ENCODE results near the gene CERS2. TPM values are rescaled to one million over a fixed set of nuclear protein-coding genes. Genes with fewer than 3 reads are reported as not detected.
A peak's percentile ranks its signal among the peaks of the same experiment; 100 is the strongest.

The CERS2 gene
- total RNA-seq, 4 donors from 2014 or later, result 74.9 to 191 (median 147) TPM

DNA sequence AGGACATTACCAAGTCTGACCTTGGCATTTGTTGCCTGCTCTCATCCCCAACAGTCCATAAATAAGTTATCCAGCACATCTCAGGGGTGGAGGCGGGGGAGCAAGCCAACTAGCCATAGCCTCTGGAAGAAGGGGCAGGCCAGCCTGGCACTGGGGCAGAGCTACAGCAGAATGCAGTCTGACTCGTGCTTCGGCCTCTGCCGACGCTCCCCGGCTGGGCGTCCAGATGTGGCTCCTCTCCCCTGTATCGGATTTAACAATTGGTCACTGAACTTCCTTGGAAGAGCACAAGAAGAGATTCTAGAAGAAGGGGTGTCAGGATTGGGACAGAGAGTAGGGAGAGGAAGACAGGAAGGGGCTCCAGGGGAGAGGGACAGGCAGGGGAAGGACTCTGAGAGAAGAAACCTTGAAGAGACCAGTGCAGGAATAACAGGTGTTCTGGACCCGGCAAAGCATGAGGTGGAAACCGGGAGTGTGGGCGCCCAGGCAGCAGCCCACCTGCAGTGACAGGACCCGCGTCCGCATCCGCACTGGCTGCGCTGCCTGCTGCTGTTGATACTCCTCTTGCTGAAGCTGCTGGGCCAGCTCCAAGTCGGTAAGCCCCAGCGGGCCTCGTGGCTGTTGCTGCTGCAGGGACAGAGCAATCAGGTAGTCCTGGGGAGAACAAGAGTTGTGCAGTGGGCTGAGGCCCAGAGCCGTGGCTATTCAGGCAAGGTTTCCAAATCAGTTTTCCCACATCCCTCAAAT, 22.7 kb upstream of the CERS2 start:
- Histone ChIP-seq H3K9me3 (no peaks in the 10 kb centered on the region), H3K27me3 (no peaks in the 10 kb centered on the region), H3K27ac (no peak overlapping the region), H3K36me3 (no peaks in the 10 kb centered on the region), H3K4me1 (peaks cover 3 to 7% of the 10 kb centered on the region in 2 donors), H3K4me3 (no peak overlapping the region)
- DNase-seq, result no peak
- TF ChIP-seq POLR2A (IDR thresholded peaks at IDR 0.05), result no peak
- TF ChIP-seq, protein P1, sequence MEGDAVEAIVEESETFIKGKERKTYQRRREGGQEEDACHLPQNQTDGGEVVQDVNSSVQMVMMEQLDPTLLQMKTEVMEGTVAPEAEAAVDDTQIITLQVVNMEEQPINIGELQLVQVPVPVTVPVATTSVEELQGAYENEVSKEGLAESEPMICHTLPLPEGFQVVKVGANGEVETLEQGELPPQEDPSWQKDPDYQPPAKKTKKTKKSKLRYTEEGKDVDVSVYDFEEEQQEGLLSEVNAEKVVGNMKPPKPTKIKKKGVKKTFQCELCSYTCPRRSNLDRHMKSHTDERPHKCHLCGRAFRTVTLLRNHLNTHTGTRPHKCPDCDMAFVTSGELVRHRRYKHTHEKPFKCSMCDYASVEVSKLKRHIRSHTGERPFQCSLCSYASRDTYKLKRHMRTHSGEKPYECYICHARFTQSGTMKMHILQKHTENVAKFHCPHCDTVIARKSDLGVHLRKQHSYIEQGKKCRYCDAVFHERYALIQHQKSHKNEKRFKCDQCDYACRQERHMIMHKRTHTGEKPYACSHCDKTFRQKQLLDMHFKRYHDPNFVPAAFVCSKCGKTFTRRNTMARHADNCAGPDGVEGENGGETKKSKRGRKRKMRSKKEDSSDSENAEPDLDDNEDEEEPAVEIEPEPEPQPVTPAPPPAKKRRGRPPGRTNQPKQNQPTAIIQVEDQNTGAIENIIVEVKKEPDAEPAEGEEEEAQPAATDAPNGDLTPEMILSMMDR (IDR thresholded peaks at IDR 0.05), result no peak
- intact Hi-C loops (cut with DNase I; ENCODE audit: low total_unique reads), result no loop called here

DNA sequence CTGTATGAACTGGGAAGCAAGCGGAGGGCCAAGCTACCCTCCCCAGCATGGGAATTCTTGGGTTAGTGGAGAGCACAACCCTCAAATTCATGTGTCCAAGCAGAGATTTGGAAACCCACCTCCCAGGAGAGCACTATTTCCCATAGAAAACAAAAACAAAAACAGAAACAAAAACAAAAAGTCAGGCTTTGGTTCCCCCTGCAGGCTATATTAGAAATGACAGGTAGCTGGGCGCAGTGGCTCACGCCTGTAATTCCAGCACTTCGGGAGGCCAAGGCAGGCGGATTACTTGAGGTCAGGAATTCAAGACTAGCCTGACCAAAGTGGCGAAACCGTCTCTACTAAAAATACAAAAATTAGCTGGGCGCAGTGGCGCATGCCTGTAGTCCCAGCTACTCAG, 21.3 kb upstream of the CERS2 start:
- Histone ChIP-seq H3K27ac (peak overlapping the region; percentile 83 to 88), H3K9me3 (no peaks in the 10 kb centered on the region), H3K36me3 (no peaks in the 10 kb centered on the region), H3K4me1 (peaks cover 3 to 7% of the 10 kb centered on the region in 2 donors), H3K27me3 (no peaks in the 10 kb centered on the region), H3K4me3 (no peak overlapping the region)
- TF ChIP-seq, protein P1 (IDR thresholded peaks at IDR 0.05), result peak; percentile 78 to 87 (median 83)
- no peak for TF ChIP-seq POLR2A (IDR thresholded peaks at IDR 0.05)
- intact Hi-C loops (cut with DNase I; ENCODE audit: low total_unique reads), result no loop called here
- DNase-seq, result peak; percentile 63

DNA sequence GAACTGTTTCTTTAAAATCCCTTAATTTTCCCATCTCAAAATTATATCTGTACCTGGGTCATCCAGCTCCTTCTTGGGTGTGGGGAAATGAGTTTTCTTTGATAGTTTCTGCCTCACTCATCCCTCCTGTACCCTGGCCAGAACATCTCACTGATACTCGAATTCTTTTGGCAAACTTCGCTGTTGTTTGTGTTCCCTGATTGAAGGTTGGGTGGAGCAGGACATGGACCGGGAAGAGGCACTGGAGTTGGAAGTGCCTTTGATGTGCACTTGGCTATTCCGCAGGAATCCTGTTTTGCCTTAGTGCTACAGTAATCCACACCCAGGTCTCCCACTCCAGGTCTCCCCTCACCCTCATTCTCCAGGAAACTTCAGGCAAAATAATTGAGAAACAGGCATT, 20.8 kb upstream of the CERS2 start:
- Histone ChIP-seq H3K27ac (peak overlapping the region; percentile 83 to 88), H3K27me3 (no peaks in the 10 kb centered on the region), H3K4me3 (no peak overlapping the region), H3K4me1 (peaks cover 3 to 7% of the 10 kb centered on the region in 2 donors), H3K36me3 (no peaks in the 10 kb centered on the region), H3K9me3 (no peaks in the 10 kb centered on the region)
- no peak for TF ChIP-seq POLR2A (IDR thresholded peaks at IDR 0.05)
- TF ChIP-seq, protein P1 (IDR thresholded peaks at IDR 0.05), result no peak
- intact Hi-C loops (cut with DNase I; ENCODE audit: low total_unique reads), result no loop called here
- DNase-seq, result peak in 1 of 2 donors; percentile 32

DNA sequence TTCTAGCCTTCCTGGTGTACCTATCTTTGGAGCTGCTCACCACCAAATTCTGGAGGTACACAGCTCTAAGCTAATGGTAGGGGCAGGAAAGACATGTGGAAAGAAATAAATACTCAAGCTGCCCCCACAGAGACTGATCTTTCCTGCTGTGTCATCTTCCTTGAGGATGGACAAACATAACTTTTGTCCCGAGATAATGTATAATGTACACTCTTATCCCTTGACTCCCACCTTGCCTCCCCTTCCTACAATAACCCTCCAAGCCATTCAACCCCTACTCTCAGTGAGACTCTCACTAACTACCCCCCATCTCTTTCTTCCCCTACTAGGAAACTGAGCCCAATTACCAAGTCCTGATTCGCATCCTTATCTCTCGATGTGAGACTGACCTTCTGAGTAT, 19.6 kb upstream of the CERS2 start:
- Histone ChIP-seq H3K36me3 (no peaks in the 10 kb centered on the region), H3K4me3 (no peak overlapping the region), H3K4me1 (peaks cover 3 to 7% of the 10 kb centered on the region in 2 donors), H3K27ac (peak overlapping the region; percentile 83 to 88), H3K9me3 (no peaks in the 10 kb centered on the region), H3K27me3 (no peaks in the 10 kb centered on the region)
- no peak for DNase-seq
- no peak for TF ChIP-seq POLR2A (IDR thresholded peaks at IDR 0.05)
- TF ChIP-seq, protein P1 (IDR thresholded peaks at IDR 0.05), result no peak
- intact Hi-C loops (cut with DNase I; ENCODE audit: low total_unique reads), result no loop called here

DNA sequence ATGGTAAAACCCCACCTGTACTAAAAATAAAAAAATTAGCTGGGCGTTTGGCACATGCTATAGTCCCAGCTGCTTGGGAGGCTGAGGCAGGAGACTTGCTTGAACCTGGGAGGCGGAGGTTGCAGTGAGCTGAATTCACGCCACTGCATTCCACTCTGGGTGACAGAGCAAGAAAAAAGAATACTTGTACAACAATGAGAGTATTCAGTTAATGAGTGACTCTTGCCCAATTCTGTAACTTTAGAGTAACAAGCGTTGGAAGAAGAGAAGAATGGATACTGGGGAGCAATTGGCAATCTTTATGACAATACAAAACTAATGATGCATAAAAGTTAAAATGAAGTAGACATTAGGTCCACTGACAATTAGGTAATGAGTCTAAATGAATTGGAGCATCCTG, 18.0 kb upstream of the CERS2 start:
- intact Hi-C loops (cut with DNase I; ENCODE audit: low total_unique reads), result no loop called here
- H3K4me3 ChIP-seq, result no peak overlapping the region
- H3K4me1 ChIP-seq, result peaks cover 3 to 7% of the 10 kb centered on the region in 2 donors
- no peaks in the 10 kb centered on the region for H3K9me3 ChIP-seq
- no peak for DNase-seq
- H3K27me3 ChIP-seq, result no peaks in the 10 kb centered on the region
- H3K27ac ChIP-seq, result no peak overlapping the region
- no peaks in the 10 kb centered on the region for H3K36me3 ChIP-seq
- TF ChIP-seq POLR2A (IDR thresholded peaks at IDR 0.05), result no peak
- TF ChIP-seq, protein P1 (IDR thresholded peaks at IDR 0.05), result no peak

All from uterus (tissue), 4 donors.